ENCODE results near the gene FGF19. TPM values are rescaled to one million over a fixed set of nuclear protein-coding genes. Genes with fewer than 3 reads are reported as not detected.

Gene FGF19
- total RNA-seq, 1 experiment from 2014 or later: 7.4 TPM

DNA sequence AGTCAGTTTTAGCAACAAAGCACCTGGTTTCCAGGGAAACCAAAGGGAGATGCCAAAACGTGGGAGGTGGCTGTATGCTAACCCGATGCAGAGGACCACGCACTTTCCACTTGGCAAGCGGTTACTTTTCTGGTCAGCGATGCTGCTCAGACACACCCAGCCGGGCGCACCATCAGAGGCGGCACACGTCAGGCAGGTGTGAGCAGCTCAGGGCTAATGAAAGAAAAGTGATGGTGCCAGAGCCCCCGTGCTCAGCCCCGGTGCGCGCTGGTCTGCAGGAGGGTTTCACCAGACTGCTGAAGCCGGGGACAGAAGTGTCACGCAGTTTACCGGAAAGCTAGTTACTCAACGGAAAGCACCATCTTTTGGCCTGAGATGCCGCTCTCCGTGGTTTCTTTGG is 34.3 kb downstream of the FGF19 start:
- DNase-seq: no peak
- H3K79me1 ChIP-seq (ENCODE audit: insufficient read depth, low read depth, low read length, poor library complexity, severe bottlenecking): peaks cover 11% of the 10 kb centered on the region
- TF ChIP-seq, protein P1, sequence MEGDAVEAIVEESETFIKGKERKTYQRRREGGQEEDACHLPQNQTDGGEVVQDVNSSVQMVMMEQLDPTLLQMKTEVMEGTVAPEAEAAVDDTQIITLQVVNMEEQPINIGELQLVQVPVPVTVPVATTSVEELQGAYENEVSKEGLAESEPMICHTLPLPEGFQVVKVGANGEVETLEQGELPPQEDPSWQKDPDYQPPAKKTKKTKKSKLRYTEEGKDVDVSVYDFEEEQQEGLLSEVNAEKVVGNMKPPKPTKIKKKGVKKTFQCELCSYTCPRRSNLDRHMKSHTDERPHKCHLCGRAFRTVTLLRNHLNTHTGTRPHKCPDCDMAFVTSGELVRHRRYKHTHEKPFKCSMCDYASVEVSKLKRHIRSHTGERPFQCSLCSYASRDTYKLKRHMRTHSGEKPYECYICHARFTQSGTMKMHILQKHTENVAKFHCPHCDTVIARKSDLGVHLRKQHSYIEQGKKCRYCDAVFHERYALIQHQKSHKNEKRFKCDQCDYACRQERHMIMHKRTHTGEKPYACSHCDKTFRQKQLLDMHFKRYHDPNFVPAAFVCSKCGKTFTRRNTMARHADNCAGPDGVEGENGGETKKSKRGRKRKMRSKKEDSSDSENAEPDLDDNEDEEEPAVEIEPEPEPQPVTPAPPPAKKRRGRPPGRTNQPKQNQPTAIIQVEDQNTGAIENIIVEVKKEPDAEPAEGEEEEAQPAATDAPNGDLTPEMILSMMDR (conservative IDR thresholded peaks at IDR 0.05): no peak
- H2BK12ac ChIP-seq (ENCODE audit: insufficient read length, low read depth, low read length): no peak overlapping the region
- no peaks in the 10 kb centered on the region for H3K27me3 ChIP-seq (ENCODE audit: insufficient read depth, low read length)
- H2AFZ ChIP-seq (ENCODE audit: low read length): no peak overlapping the region
- H3K4ac ChIP-seq (ENCODE audit: low read depth, low read length): no peak overlapping the region
- H3K79me2 ChIP-seq (ENCODE audit: insufficient read depth, low read length): peaks cover 5% of the 10 kb centered on the region; the same call in 1 of the 2 replicates
- no peak overlapping the region for H3K18ac ChIP-seq (ENCODE audit: insufficient read length, low read depth, low read length)
- no peak overlapping the region for H3K27ac ChIP-seq (ENCODE audit: insufficient read length, low read depth, low read length)
- peaks cover 10 to 17% of the 10 kb centered on the region in 2 experiments for H3K4me1 Mint-ChIP-seq
- no peak overlapping the region for H4K5ac ChIP-seq (ENCODE audit: insufficient read length, low read depth, low read length)
- no peaks in the 10 kb centered on the region for H3K9me3 Mint-ChIP-seq
- no peak overlapping the region for H3K4me3 Mint-ChIP-seq
- H3K9ac ChIP-seq (ENCODE audit: extremely low read depth, insufficient read length, low read length): no peak overlapping the region
- WGBS (ENCODE audit: extremely low coverage, insufficient read length, low lambda C conversion rate): no CpG with 5 or more reads among the region's 19 CpGs
- H4K8ac ChIP-seq (replicated peaks; ENCODE audit: insufficient read length, low read depth, low read length): no peak overlapping the region
- no peak overlapping the region for H3K23ac ChIP-seq (ENCODE audit: insufficient read length, low read depth, low read length)
- no peak overlapping the region for H2AK5ac ChIP-seq (ENCODE audit: insufficient read length, low read length)
- H3K14ac ChIP-seq (ENCODE audit: insufficient read depth, low read length): no peak overlapping the region
- H3K27me3 Mint-ChIP-seq (ENCODE audit: low read depth): no peaks in the 10 kb centered on the region
- H3K36me3 Mint-ChIP-seq (ENCODE audit: insufficient read depth in 1 of 3, low read depth in 3 of 3): peaks cover 12 to 57% (median 46%) of the 10 kb centered on the region in 3 experiments; a peak in 6 of 7 replicates
- H3T11ph ChIP-seq (ENCODE audit: low read length): no peak overlapping the region
- H3K56ac ChIP-seq (ENCODE audit: insufficient read length, low read depth, low read length): no peak overlapping the region
- H2BK15ac ChIP-seq (ENCODE audit: low read depth, low read length): no peak overlapping the region
- H3K4me1 ChIP-seq (ENCODE audit: insufficient read depth, low read length): no peaks in the 10 kb centered on the region; the same call in 1 of the 2 replicates
- H4K20me1 ChIP-seq (ENCODE audit: control insufficient read depth, insufficient read depth, insufficient read length): no peaks in the 10 kb centered on the region
- H2BK20ac ChIP-seq (ENCODE audit: low read depth, low read length, poor library complexity, severe bottlenecking): no peak overlapping the region
- H3K9me3 ChIP-seq (ENCODE audit: control insufficient read depth, low read depth, low read length): no peaks in the 10 kb centered on the region
- no peak overlapping the region for H4K91ac ChIP-seq (ENCODE audit: insufficient read length, low read depth, low read length)
- peaks cover 4% of the 10 kb centered on the region for H3K23me2 ChIP-seq (ENCODE audit: insufficient read length, low read depth, low read length, poor library complexity, severe bottlenecking)
- H2BK120ac ChIP-seq (ENCODE audit: low read depth, low read length, poor library complexity, severe bottlenecking): no peak overlapping the region
- no peak overlapping the region for H2BK5ac ChIP-seq (ENCODE audit: insufficient read length, low read length)
- H3K27ac Mint-ChIP-seq: no peak overlapping the region
- no peak overlapping the region for H3K4me2 ChIP-seq (ENCODE audit: insufficient read depth, insufficient read length, low read length)
